T-helper 9 cell (primary cell): ENCODE data around the gene IRF1.
"Not testable (repeated sequence)": the region's sequence is repeated elsewhere in the genome, so short reads cannot be mapped to it uniquely, and the experiment has no call there.

Experiments used
- DNase-seq: peaks from one replicate; pipeline ENCODE4 v3.0.0-alpha.2; 2020

The IRF1 gene

DNA sequence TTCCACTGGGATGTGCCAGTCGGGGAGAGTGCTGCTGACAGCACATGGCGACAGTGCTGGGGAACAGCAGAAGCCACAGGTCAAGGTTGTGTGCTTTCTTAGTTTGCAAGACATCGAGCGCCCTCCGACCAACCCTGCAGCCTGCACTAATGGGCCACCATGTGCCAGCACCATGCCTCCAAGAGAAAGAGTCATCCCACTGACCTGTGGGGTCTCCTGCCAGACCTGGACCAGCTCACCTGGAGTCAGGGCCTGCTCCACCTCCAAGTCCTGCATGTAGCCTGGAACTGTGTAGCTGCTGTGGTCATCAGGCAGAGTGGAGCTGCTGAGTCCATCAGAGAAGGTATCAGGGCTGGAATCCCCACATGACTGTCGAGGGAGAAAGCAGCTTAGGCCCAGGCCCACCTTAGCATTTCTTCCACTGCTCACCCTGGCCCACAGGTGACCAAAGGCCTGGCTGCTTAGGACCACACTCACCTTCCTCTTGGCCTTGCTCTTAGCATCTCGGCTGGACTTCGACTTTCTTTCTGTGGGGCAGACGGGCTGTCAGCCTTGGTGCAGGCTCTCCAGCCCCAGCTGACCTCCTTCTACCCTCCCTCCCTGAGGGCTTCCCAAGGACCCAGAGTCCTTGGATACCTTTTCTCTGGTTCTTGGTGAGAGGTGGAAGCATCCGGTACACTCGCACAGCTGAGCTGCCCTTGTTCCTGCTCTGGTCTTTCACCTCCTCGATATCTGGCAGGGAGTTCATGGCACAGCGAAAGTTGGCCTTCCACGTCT, 4.1 kb downstream of the IRF1 start:
- no peak for DNase-seq

DNA sequence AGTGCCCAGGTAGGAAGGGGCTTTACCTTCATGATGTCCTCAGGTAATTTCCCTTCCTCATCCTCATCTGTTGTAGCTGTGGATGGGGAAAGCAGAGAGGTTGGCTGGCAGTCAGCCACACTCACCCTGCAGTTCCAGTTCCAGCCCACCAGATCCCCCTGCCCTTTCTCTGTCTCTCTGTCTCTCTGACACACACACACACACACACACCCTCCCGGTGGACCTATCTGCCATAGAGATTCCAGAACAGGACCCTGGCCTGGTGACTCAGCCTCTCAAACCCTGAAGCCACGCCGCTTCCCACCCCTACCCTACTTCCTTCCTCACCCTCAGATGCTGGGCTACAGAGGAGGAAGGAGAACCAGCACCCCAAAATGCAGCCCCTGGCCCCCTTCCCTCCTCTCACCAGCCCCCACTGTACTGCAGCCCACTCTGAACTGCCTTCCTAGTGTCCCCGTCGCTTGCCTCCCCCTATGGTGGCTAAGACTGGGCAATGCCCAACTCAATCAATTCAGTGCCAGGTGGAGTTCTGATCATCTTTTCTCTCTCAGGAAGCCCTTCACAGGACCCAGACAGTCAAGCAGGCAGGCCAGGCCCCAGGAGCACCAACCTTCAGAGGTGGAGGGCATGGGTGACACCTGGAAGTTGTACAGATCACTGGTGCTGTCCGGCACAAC, 4.8 kb downstream of the IRF1 start:
- no peak for DNase-seq

DNA sequence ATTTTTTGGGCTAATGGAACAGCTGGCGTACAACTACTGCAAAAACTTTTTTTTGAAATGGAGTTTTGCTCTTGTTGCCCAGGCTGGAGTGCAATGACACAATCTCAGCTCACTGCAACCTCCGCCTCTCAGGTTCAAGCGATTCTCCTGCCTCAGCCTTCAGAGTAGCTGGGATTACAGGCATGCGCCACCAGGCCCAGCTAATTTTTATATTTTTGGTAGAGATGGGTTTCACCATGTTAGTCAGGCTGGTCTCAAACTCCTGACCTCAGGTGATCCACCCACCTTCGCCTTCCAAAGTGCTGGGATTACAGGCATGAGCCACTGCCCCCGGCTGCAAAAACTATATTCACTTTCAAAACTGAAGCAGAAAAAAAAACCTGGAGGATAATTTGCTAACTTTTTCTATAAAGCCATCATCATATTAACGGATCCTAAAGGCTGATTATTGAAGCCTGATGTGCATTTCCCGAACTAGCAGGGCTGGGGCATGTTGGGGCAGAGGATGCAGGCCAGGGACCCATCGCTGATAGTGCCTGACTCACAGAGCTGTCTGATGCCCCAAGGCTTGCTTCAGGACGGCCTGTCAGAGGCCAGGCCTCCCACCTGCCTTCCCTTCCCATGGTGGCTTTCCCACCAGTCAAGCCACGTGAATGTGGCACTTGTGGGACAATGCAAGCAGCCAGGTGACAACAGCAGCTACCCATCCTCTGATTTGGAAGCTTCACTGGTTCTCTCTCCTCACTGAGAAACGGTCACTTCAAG, 5.5 kb downstream of the IRF1 start:
- DNase-seq, result not testable (repeated sequence)

DNA sequence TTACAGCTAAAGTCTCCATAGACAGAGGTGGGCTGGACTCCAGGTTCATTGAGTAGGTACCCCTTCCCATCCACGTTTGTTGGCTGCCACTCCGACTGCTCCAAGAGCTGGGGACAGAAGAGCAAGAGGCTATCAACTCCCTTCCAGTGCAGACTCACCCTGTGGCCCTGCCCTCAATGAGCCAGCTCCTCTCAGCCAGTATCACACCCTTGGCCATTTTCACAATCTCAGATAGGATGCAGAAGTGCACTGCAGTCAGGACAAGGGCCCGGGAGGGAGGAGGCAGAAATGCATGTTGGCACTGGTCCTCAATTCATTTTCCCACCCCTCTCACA, 6.2 kb downstream of the IRF1 start:
- DNase-seq, result no peak

DNA sequence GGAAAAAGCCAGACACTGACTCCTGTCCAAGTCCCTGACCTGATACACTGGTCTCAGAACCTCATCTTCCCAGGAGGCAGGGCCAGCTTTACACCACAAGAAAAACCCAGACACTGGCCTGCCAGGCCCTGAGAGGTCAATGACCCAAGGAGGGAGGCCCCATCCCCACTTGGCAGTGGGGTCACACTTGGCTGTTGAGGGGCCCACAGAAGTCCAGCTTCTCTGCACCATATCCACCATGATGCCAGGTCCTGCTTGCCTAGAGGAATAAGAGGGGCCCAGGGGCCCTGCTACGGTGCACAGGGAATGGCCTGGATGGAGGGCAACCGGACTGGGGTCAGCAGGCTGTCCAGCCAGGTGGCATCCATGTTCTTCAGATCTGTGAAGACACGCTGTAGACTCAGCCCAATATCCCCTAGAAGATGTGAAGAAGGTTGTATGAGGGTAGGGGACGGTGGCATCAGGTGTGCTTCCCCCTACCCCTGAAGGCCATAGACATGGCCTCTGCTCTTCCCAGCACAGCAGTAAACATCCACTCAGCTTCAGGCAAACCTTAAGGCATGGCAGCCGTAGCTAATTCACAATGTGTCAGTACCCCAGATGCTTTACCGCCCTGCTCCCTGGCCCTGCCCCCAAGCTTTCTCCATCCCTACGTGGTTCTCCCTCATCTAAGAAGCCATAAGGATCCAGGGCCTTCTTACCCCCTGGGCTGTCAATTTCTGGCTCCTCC, 6.7 kb downstream of the IRF1 start:
- DNase-seq, result no peak

DNA sequence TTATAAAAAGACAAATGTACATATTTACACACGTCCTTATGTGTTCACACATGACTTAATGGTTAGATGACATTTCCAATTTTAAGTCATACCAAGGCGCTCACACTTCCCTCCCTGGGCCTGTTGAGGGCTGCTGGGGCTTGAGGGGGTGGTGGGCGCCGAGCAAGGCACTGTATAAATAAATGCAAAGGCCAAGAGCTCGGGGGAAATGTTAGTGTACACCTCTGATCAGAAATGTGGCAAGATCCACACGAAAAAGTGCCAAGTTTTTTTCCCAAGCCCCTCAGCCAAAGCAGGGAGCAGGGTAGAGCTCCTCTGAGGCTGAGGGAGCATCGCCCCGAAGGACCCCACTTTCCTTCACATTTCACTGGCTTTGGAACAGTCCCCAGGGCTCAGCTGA, 7.5 kb downstream of the IRF1 start:
- no peak for DNase-seq

DNA sequence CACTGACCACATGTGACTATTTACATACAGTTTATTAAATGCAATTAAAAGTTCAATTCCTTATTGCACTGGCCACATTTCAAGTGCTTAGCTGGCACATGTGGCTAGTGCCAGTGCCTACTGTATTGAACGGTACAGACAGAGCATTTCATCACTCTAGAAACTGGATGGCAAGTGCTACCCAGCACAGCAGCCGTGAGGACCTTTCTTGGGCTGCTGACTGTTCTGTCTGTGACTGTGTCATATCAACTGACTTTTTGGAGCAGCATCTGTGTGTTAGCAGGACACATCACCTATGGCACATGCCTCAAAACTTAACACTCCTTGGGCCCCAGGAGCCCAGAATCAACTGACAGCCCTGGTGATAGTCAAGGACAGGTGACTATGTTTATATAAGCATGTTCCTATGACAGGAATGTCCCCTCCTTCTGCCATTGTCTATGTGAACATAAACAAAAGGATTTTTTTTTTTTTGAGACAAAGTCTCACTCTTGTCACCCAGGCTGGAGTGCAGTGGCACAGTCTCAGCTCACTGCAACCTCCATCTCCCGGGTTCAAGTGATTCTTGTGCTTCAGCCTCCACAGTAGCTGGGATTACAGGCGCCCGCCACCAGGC, 8.9 kb downstream of the IRF1 start:
- no peak for DNase-seq

DNA sequence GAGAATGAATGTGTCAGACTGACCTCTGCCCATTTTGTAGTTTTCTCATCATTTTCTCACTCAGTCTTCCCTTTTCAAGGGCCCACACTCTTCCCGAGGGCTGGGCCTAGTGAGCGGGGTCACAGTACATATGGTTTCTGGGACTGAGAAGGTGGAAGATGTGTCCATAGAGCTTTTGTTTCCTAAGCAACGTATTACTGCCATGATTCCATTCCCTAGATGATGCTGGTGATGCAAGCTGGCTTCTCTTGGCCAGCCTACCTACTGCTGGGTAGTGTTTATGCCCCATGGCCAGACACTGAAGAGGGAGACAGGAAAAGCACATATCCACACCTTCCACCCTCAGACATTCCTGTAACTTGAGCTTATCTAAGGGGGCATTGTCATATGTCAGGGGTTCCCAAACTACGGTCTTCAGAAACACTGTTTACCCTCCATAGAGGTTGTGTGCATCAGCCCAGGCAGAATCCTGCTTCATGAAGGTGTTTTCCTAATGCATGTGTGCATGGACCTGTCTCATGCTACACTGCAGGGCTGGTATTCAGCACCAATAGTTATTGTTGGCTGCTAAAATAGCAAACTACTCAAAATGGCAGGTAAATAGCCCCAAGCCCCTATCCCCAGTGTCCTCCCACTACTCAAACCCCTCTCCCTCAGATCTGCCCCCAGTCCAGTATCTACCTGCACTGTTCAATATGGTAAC, 9.5 kb downstream of the IRF1 start:
- DNase-seq, result no peak

DNA sequence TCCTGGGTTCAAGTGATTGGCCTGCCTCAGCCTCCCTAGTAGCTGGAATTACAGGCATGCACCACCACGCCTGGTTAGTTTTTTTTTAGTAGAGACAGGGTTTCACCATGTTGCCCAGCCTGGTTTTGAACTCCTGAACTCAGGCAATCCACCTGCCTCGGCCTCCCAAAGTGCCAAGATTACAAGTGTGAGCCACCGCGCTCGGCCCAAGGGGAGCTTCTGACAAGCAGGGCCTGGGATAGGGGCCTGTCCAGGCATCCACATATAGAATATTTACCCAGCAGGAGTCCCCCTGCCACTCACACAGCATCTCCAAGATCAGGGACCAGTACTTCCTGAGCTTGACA, 10.1 kb downstream of the IRF1 start:
- DNase-seq, result no peak

DNA sequence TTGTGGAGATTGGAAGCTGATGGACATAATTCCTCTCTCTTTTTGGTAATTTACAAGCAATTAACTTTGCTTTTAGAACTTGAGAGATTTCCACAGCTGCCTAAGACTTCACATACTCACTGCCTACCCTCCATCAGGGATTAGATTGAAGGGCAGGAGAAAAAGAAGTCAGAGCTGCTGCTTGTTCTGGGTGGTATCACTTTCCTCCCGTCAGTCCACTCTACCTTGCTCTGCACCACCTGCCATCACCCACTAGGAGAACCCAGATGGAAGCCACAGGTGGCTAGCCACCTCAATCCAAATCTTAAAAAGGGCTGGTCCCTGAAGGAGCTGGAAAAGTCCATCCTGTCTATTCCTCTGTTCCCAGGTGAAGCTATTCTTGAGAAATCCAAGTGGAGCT, 10.5 kb downstream of the IRF1 start:
- DNase-seq, result no peak

DNA sequence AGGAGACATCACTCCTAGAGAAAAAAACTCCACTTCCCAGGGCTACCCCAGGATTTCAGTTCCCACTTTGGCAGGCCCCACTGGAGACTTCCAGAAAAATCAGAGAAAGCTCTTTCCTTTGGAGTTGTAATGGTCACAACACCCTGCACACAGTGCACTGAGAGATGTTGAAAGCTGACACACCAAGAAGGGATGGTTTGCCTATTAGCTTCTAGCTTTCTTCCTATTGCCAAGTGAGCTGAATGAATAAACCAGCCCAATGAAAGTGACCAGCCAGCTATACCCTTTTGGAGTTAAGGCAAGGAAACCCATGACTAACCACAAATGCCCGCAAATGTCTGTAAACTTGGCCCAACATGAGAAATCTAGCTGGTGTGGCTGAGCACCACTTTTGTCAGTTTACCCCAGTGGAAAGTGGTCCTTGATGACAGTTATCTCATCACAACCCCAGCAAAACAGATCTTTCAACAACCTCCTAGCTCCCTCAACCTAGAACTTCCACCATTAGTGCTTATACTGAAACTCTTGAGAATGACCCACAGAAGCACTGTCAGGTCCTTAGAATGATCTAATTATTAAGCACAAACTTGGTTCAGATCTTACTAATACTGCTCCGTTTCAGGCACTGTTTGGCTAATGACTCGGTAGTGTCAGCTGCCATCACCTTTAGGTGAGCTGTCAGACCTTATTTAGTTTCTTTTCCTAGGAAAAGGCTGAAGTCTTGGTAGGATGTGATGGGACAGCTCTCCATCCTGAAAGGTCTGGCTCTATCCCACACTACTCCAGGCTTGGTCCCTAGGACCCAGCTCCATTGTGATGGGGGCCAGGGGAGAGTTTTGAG, 11.2 kb downstream of the IRF1 start:
- DNase-seq, result no peak

DNA sequence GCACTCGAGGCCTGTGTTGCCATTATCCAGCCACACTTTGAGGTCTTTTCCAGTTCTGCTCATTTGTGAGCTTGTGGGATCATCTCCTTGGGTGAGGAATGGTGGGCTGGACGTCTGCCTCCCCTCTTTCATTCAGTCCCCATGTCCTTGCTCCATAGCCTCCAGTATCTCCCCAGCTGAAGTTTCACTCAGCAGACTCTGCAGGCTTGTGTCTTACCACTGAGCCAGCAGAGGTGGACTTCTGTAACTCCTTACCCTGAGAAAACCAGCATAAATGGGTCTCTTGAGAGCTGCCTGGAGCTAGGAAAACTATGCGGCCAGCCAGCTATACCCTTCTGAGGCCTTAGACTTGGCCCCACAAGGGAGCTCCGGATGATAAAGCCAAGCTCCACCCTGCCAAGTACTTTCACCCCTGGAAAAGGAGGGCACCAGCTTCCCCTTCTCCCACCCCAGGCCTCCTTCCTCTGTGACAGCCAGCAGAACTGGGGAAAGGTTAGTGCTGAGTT, 12.2 kb downstream of the IRF1 start:
- no peak for DNase-seq

DNA sequence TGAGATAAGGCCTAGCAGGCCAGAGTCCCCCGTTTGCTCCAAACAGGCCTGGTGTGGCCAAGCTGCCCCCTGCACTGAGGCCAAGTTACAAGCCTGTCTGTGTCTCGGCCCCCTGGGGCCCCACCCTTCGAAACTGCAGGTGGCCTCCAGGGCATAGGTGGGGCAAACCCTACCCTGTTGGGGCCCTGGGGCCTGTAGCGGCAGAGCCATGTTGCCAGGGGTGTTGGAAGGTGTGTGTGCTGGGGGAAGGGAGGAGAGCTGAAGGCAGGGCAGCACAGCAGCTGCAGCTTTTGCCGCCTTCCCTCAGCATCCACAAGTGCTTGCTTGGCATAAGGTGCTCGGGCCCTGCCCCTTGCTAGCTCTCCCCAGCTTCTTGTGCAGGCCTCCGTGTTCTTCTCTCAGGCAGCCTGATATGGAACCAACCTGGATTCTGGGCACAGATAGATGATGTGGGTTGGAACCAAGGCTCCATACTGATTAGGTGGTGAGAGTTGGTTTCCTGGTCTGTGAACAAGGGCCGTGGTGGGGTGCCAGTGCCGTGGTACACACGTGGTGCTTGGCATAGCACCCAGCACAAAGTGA, 12.7 kb downstream of the IRF1 start:
- no peak for DNase-seq

DNA sequence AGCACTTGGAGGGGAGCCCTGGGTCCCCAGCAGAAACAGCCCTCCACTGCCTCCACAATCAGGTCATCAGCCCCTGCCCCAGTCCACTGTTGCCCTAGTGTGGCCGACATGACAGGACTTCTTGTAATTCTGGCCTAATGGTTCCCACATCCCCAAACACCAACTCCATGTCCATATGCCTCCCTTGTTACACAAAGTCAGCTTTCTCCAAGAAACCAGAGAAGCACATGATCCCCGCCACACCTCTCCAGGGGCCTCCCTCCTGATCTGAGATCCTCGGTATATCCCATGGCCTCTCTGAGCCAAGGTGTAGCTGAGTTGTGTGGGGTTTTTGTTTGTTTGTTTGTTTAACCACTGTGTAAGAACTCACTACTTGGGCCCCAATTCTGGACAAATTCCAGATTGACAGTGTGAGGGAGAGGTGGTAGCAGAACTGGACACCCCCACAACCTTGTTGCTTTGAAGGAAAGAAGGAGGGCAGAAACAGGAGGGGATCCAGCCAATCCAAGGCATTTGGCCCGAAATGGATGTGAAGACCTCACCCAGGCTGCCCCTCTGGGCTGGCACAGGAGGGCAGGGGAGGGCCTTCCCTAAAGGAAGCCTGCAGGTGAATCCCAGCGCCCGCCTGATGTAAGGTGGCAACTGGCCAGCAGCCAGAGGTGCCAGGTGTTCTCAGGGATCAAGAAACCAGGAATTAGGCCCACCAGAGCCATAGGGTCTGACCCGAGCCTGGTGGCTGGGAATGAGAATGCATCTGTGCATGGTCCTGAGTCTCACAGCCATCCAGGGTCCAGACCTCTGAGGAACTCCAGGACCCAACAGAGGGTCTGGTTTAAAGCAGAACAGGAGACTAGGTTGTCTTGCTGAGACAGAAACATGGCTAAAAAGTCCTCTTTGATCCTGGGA, 13.4 kb downstream of the IRF1 start:
- no peak for DNase-seq

DNA sequence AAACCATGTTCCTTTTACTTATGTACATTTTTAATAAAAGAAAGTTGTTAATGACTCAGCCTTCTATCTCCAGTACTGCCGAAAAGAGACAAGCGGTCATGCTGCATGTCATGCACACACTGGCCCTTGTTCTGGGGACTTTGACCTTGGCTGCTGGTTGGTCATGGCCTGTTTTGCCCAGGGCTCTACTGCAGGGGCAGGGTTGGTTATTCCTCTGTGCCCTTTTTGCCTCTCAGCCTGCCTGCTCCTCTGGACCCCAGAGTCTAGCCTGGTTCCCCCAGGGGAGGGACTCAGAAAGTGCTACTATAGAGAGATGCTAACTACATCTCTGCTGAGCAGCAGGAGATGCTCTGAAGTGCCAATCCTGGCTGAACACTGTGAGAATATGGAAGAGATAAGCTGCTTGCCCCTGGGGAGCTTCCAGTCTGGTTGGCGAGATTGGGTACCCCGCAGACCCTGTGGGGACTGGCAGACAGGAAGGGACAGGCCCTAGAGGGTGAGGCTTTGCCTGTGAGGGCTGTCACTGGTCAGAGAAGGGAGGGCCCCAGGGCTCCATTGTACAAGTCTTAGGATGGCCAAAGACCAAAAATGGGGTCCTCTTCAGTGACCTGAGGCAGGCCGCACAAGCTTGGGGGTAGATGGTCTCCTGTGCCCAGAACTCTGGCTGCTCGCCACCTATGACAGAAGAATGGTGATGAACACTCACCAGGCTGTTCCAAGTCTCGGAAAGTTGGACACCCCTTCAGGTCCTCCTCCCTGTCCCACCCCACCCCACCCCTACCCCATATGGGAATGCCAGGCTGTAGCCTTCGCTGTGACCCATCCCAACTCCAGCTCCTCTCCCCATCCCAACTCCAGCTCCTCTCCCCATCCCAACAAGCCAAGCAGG, 14.3 kb downstream of the IRF1 start:
- DNase-seq, result no peak

DNA sequence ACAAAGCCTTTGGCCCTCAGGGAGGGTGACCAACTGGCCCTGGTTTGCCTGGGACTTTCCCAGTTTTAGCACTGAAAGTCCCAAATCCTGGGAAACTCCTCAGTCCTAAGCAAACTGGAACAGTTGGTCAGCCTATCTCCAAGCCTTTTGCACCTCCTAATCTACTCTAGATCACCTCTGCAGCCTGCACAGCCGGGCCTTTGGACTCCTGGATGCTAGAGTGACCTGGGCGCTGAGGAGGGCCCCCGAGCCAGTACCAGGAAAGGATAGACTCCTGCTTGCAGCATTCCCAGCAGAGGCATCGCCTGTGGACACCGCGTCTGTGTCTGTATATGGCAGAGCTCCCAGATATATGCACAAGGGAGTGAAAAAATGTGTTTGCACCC, 15.1 kb downstream of the IRF1 start:
- DNase-seq, result no peak

DNA sequence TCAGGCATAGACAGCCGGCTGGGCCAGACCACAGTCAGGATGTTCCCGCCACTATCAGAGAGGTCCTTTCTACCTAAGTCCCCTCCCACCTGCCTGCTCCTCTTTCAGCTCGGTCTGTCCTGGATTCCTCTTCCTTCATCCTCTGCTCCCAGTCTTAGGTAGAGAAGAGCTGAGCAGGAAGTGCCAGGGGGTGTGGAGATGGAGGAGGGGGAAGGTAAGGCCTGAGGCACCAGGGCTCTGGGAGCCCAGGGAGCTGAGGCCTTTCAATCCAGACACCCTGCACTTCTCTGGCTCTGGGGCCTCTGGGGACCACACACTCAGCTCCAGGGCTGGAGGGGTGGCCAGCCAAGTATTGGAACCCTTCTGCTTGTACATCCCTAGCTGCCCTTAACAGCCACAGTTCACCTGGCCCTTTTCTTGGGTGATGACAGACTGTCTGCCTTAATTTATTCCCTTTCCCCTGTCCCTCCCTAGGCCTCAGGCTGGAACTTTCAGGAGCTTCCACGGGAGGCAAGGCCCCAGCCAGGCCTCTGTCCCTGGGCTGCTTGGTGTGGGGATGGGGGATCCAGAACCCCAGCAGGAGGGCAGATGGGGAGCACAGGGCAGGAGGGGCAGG, 15.6 kb downstream of the IRF1 start:
- no peak for DNase-seq

DNA sequence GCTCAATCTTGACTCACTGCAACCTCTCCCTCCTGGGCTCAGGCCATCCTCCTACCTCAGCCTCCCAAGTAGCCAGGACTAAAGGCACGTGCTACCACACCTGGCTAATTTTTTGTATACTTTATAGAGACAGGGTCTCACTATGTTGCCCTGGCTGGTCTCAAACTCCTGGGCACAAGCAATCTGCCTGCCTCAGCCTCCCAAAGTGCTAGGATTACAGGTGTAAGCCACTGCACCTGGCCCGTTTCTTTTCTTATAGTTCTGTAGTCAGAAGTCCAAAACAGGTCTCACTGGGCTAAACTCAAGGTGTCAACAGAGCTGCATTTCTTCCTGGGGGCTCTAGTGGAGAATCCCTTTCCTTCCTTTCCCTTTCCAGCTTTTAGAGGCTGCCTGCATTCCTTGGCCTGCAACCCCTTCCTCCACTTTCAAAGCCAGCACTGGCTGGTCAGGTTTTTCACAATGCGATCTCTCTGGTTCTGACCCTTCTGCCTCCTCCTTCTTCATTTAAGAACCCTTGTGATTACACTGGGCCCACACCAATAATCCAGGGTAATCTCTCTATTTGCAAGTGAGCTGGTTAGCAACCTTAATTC, 16.3 kb downstream of the IRF1 start:
- DNase-seq, result no peak
